Lower leg skin (tissue), 4 donors: ENCODE measurements around the gene TANC1. TPM values are rescaled to one million over a fixed set of nuclear protein-coding genes. Genes with fewer than 3 reads are reported as not detected.

Experiments used
- DNase-seq, 2 donors: peaks; one replicate each; pipeline ENCODE4 v3.0.0-alpha.2; 2019; ENCODE audit warnings: low spot score in 2 of 2
- H3K4me3 ChIP-seq: fragments of 200-600 bp; sonication (generic); 2 replicates; pipeline ENCODE4 v1.5.1; 2017; ENCODE audit warnings: mild to moderate bottlenecking, low read depth; ENCODE audit not compliant: poor library complexity, severe bottlenecking
- CTCF ChIP-seq, 3 donors: fragments of 450-650 bp; IDR thresholded peaks; one replicate each; pipeline ENCODE4 v1.5.1; 2016; ENCODE audit warnings: antibody characterized with exemption in 3 of 3, mild to moderate bottlenecking in 3 of 3, moderate library complexity in 2 of 3
- POLR2A ChIP-seq, 2 donors: fragments of 450-650 bp; IDR thresholded peaks; one replicate each; pipeline ENCODE4 v1.6.1; 2016 to 2017; ENCODE audit warnings: antibody characterized with exemption in 2 of 2, mild to moderate bottlenecking in 1 of 2, moderate library complexity in 1 of 2
- WGBS, 2 donors: methylation state at CpG; one replicate each; pipeline ENCODE4 v1.1.5; 2018; 5-methylcytosine and 5-hydroxymethylcytosine counted together
- intact Hi-C: fragments of 100-400 bp; cut with DNase I; formaldehyde crosslinking; loops from one replicate; pipeline ENCODE4 v1.15.0; 2023; ENCODE audit warnings: low total_unique reads
- total RNA-seq, 4 donors: library from RNA; depleted of rRNA; stranded (reverse); fragments of >200 nt; gene quantifications; one replicate each; pipeline ENCODE4 v1.1.0, GENCODE V29; 2016

TANC1 gene
- total RNA-seq, 4 donors from 2014 or later: 65.8 to 111 (median 93.6) TPM

GRCh38 chr2:158996378-158996993 lies 28.0 kb downstream of the TANC1 start:
- no peak for DNase-seq
- intact Hi-C loops: no loop called here
- H3K4me3 ChIP-seq: no peak overlapping the region
- WGBS, 2 donors: 96 to 97% methylated on average over 4 of the region's 4 CpGs
- no peak for TF ChIP-seq POLR2A (IDR thresholded peaks at IDR 0.05)
- no peak for TF ChIP-seq CTCF (IDR thresholded peaks at IDR 0.05)

- no peak for DNase-seq
- no peak overlapping the region for H3K4me3 ChIP-seq
- TF ChIP-seq CTCF (IDR thresholded peaks at IDR 0.05) (no peak), POLR2A (IDR thresholded peaks at IDR 0.05) (no peak)
- 74 to 80% methylated on average over 4 of the region's 4 CpGs for WGBS, 2 donors
- intact Hi-C loops: no loop called here
Measured at GRCh38 chr2:158997037-158997790, 28.8 kb downstream of the TANC1 start.

GRCh38 chr2:158998551-158999248 lies 30.3 kb downstream of the TANC1 start:
- WGBS, 2 donors: 47 to 52% methylated on average over 6 of the region's 6 CpGs
- intact Hi-C loops: no loop called here
- TF ChIP-seq POLR2A (IDR thresholded peaks at IDR 0.05) (no peak), CTCF (IDR thresholded peaks at IDR 0.05) (no peak)
- DNase-seq: no peak
- no peak overlapping the region for H3K4me3 ChIP-seq

GRCh38 chr2:158999458-158999857 lies 31.0 kb downstream of the TANC1 start:
- 62 to 63% methylated on average over 4 of the region's 4 CpGs for WGBS, 2 donors
- no peak for TF ChIP-seq POLR2A (IDR thresholded peaks at IDR 0.05)
- no peak for TF ChIP-seq CTCF (IDR thresholded peaks at IDR 0.05)
- no peak overlapping the region for H3K4me3 ChIP-seq
- no peak for DNase-seq
- intact Hi-C loops: no loop called here

GRCh38 chr2:159000072-159000471 lies 31.6 kb downstream of the TANC1 start:
- DNase-seq: no peak
- H3K4me3 ChIP-seq: no peak overlapping the region
- WGBS, 2 donors: 88 to 91% methylated on average over 8 of the region's 8 CpGs
- intact Hi-C loops: no loop called here
- no peak for TF ChIP-seq POLR2A (IDR thresholded peaks at IDR 0.05)
- no peak for TF ChIP-seq CTCF (IDR thresholded peaks at IDR 0.05)
